ENCODE results near the gene LGSN. TPM values are rescaled to one million over a fixed set of nuclear protein-coding genes. Genes with fewer than 3 reads are reported as not detected.
A peak's percentile ranks its signal among the peaks of the same experiment; 100 is the strongest.

LGSN gene
- total and polyA plus RNA-seq, 2 donors (not counting 3 experiments of a cell fraction or from before 2014, with no cell fraction given), result not detected

DNA sequence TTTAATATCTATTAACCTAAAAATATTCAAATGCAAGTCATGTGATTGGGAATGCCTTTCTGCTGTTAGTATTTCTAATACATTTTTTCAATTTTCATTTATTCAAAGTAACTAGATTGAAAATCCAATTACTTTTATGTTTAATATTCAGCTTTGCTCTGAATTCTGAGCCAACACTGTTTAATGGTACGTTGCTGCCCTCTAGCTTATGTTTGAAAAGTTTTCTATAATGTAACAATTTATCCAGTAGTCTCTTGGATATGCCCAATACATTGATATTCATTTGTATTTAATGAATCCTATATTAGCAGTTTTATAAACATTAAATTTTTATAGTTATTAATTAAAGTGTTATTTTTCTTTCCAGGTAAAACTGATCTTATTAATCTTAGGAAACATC, 47.4 kb downstream of the LGSN start:
- no peak for TF ChIP-seq POLR2A (IDR thresholded peaks at IDR 0.05; ENCODE audit: low read depth, low read length)
- no peak for TF ChIP-seq GATA2 (IDR thresholded peaks at IDR 0.05; ENCODE audit: insufficient read depth, insufficient read length, low read depth, low read length)
- TF ChIP-seq EZH2 (IDR thresholded peaks at IDR 0.05; ENCODE audit: borderline replicate concordance, low read depth, low read length, severe bottlenecking), result no peak
- no peak for TF ChIP-seq JUN (IDR thresholded peaks at IDR 0.05; ENCODE audit: borderline replicate concordance, insufficient read depth, insufficient read length, low read depth)
- TF ChIP-seq, protein P1, sequence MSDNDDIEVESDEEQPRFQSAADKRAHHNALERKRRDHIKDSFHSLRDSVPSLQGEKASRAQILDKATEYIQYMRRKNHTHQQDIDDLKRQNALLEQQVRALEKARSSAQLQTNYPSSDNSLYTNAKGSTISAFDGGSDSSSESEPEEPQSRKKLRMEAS (IDR thresholded peaks at IDR 0.05; ENCODE audit: insufficient read depth, insufficient read length), result no peak
- no peak for TF ChIP-seq POLR2AphosphoS5 (IDR thresholded peaks at IDR 0.05; ENCODE audit: insufficient read depth, low read depth, low read length)
- no peak for TF ChIP-seq FOS (IDR thresholded peaks at IDR 0.05; ENCODE audit: borderline replicate concordance, insufficient read depth, low read length)
- TF ChIP-seq MYC (IDR thresholded peaks at IDR 0.05; ENCODE audit: low read depth, low read length), result no peak
- H2AFZ ChIP-seq (ENCODE audit: low read depth, low read length), result no peak overlapping the region
- no peak overlapping the region for H3K9ac ChIP-seq (replicated peaks; ENCODE audit: extremely low read depth, insufficient read depth, low read length)
- H3K4me2 ChIP-seq (ENCODE audit: insufficient read depth, low read length), result no peak overlapping the region
- CTCF ChIA-PET, result interaction anchor here (1.0 to 1.4 kb wide), 3 partner anchors 9 to 530 kb away, joined by 3 to 6 read pairs (median 5); no protein-coding TSS in a partner anchor
- intact Hi-C loops (cut with micrococcal nuclease), result no loop called here
- H3K79me2 ChIP-seq (ENCODE audit: control insufficient read depth, insufficient read depth, low read length), result no peaks in the 10 kb centered on the region
- H3K4me3 ChIP-seq (replicated peaks in 1 of 3; ENCODE audit: insufficient read depth in 1 of 3, low read depth in 1 of 3, low read length in 3 of 3), result no peak overlapping the region
- H4K20me1 ChIP-seq (replicated peaks; ENCODE audit: control insufficient read depth, extremely low read depth, insufficient read depth, low read length), result no peaks in the 10 kb centered on the region
- DNase-seq (ENCODE audit: low read depth, low spot score) (peak; percentile 2), FAIRE-seq (no peak)
- POLR2A ChIA-PET, result no interaction called here
- no peaks in the 10 kb centered on the region for H3K4me1 ChIP-seq (ENCODE audit: control insufficient read depth, extremely low read depth, insufficient read depth, low read length)
- dilution Hi-C loops (cut with MboI; ENCODE audit: extremely low pct_ligation_motif_present, low sequenced_read_pairs), result no loop called here
- H3K9me3 ChIP-seq (replicated peaks; ENCODE audit: control insufficient read depth, insufficient read depth, low read length), result no peaks in the 10 kb centered on the region
- no peaks in the 10 kb centered on the region for H3K36me3 ChIP-seq (ENCODE audit: control insufficient read depth in 2 of 2, extremely low read depth in 1 of 2, insufficient read depth in 2 of 2, low read length in 2 of 2)
- H3K27me3 ChIP-seq (ENCODE audit: control insufficient read depth in 2 of 2, insufficient read depth in 2 of 2, low read length in 2 of 2), result no peaks in the 10 kb centered on the region
- BruUV-seq (replicated peaks), result no TSS peak
- no peak overlapping the region for H3K27ac ChIP-seq (ENCODE audit: insufficient read depth, low read depth, low read length)
- H3K9me1 ChIP-seq (replicated peaks; ENCODE audit: control insufficient read depth, extremely low read depth, insufficient read depth, low read length), result no peaks in the 10 kb centered on the region

DNA sequence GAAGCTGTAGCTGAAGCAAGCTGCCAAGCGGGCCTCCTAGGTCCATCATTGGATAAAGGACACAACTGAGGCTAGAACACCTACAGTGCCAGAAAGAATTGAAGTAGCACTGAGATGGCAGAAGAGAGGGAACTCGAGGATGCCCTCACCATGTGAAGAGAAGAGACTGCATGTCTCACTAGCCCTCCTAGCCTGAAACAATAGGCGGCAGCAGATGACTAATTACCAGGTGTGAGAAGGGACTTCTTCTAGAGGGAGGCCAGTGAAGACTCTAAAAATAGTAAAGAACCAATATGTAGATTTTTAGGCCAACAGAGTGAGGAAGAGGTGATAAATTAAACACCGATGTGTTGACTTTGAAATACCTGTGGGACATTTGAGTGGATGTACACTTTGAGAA, 50.3 kb downstream of the LGSN start:
- BruUV-seq (replicated peaks), result no TSS peak
- TF ChIP-seq MYC (IDR thresholded peaks at IDR 0.05; ENCODE audit: low read depth, low read length), result no peak
- no peak for TF ChIP-seq JUN (IDR thresholded peaks at IDR 0.05; ENCODE audit: borderline replicate concordance, insufficient read depth, insufficient read length, low read depth)
- no peak for TF ChIP-seq EZH2 (IDR thresholded peaks at IDR 0.05; ENCODE audit: borderline replicate concordance, low read depth, low read length, severe bottlenecking)
- TF ChIP-seq POLR2A (IDR thresholded peaks at IDR 0.05; ENCODE audit: low read depth, low read length), result no peak
- TF ChIP-seq GATA2 (IDR thresholded peaks at IDR 0.05; ENCODE audit: insufficient read depth, insufficient read length, low read depth, low read length), result no peak
- TF ChIP-seq, protein P2, sequence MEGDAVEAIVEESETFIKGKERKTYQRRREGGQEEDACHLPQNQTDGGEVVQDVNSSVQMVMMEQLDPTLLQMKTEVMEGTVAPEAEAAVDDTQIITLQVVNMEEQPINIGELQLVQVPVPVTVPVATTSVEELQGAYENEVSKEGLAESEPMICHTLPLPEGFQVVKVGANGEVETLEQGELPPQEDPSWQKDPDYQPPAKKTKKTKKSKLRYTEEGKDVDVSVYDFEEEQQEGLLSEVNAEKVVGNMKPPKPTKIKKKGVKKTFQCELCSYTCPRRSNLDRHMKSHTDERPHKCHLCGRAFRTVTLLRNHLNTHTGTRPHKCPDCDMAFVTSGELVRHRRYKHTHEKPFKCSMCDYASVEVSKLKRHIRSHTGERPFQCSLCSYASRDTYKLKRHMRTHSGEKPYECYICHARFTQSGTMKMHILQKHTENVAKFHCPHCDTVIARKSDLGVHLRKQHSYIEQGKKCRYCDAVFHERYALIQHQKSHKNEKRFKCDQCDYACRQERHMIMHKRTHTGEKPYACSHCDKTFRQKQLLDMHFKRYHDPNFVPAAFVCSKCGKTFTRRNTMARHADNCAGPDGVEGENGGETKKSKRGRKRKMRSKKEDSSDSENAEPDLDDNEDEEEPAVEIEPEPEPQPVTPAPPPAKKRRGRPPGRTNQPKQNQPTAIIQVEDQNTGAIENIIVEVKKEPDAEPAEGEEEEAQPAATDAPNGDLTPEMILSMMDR (IDR thresholded peaks at IDR 0.05; ENCODE audit: extremely low read depth in 1 of 2, insufficient read depth in 1 of 2, low read depth in 1 of 2, low read length in 2 of 2), result no peak
- TF ChIP-seq, protein P1 (IDR thresholded peaks at IDR 0.05; ENCODE audit: insufficient read depth, insufficient read length), result no peak
- TF ChIP-seq FOS (IDR thresholded peaks at IDR 0.05; ENCODE audit: borderline replicate concordance, insufficient read depth, low read length), result no peak
- no peak for TF ChIP-seq POLR2AphosphoS5 (IDR thresholded peaks at IDR 0.05; ENCODE audit: insufficient read depth, low read depth, low read length)
- no peaks in the 10 kb centered on the region for H3K9me1 ChIP-seq (replicated peaks; ENCODE audit: control insufficient read depth, extremely low read depth, insufficient read depth, low read length)
- H3K4me1 ChIP-seq (ENCODE audit: control insufficient read depth, extremely low read depth, insufficient read depth, low read length), result no peaks in the 10 kb centered on the region
- H3K9ac ChIP-seq (replicated peaks; ENCODE audit: extremely low read depth, insufficient read depth, low read length), result no peak overlapping the region
- no peak overlapping the region for H3K27ac ChIP-seq (ENCODE audit: insufficient read depth, low read depth, low read length)
- H2AFZ ChIP-seq (ENCODE audit: low read depth, low read length), result no peak overlapping the region
- H3K4me2 ChIP-seq (ENCODE audit: insufficient read depth, low read length), result no peak overlapping the region
- no peaks in the 10 kb centered on the region for H4K20me1 ChIP-seq (replicated peaks; ENCODE audit: control insufficient read depth, extremely low read depth, insufficient read depth, low read length)
- ChIA-PET CTCF (no interaction called here), POLR2A (no interaction called here)
- H3K36me3 ChIP-seq (ENCODE audit: control insufficient read depth in 2 of 2, extremely low read depth in 1 of 2, insufficient read depth in 2 of 2, low read length in 2 of 2), result no peaks in the 10 kb centered on the region
- H3K79me2 ChIP-seq (ENCODE audit: control insufficient read depth, insufficient read depth, low read length), result no peaks in the 10 kb centered on the region
- H3K27me3 ChIP-seq (ENCODE audit: control insufficient read depth in 2 of 2, insufficient read depth in 2 of 2, low read length in 2 of 2), result no peaks in the 10 kb centered on the region
- no peak overlapping the region for H3K4me3 ChIP-seq (replicated peaks in 1 of 3; ENCODE audit: insufficient read depth in 1 of 3, low read depth in 1 of 3, low read length in 3 of 3)
- H3K9me3 ChIP-seq (replicated peaks; ENCODE audit: control insufficient read depth, insufficient read depth, low read length), result no peaks in the 10 kb centered on the region
- no peak for FAIRE-seq
- dilution Hi-C loops (cut with MboI; ENCODE audit: extremely low pct_ligation_motif_present, low sequenced_read_pairs) (no loop called here), intact Hi-C loops (cut with micrococcal nuclease) (no loop called here)
- DNase-seq (ENCODE audit: low read depth, low spot score), result no peak
